GM12878 (cell line): ENCODE data around the gene LGI1. TPM values are rescaled to one million over a fixed set of nuclear protein-coding genes. Genes with fewer than 3 reads are reported as not detected.

Experiments
- ATAC-seq: fragments of 200-7000 bp; cut with Tn5 transposase; 3 replicates; pipeline ENCODE4 v1.9.1; 2020; ENCODE audit warnings: mild to moderate bottlenecking, moderate library complexity
- BruUV-seq: library from RNA; stranded (reverse); fragments of 400-500 nt; replicated peaks from 2 replicates; lab custom pipeline; 2021; lab: Mats Ljungman, UMichigan
- CTCF ChIA-PET: fragments of 300-600 bp; sonication (Branson Sonifier 250); formaldehyde crosslinking; extraction: SDS; loops from one replicate; lab custom pipeline; 2021; ENCODE audit warnings: inconsistent platforms; lab: Yijun Ruan, JAX
- POLR2A ChIA-PET: fragments of 350-600 bp; formaldehyde crosslinking; extraction: SDS; loops from one replicate; lab custom pipeline; 2021; ENCODE audit warnings: inconsistent platforms; lab: Charles Lee
- RAD21 ChIA-PET: fragments of 300-600 bp; sonication (Branson Sonifier 250); formaldehyde crosslinking; loops from one replicate; lab custom pipeline; 2023; ENCODE audit warnings: antibody characterized with exemption; ENCODE audit not compliant: unreplicated experiment; lab: Charles Lee
- SMC1A ChIA-PET: fragments of 300-600 bp; sonication (Branson Sonifier 250); formaldehyde crosslinking; loops from one replicate; lab custom pipeline; 2023; ENCODE audit not compliant: unreplicated experiment, uncharacterized antibody; lab: Charles Lee
- DNase-seq: peaks from one replicate; pipeline ENCODE4 v3.0.0-alpha.2; 2011; ENCODE audit warnings: low read depth, low spot score
- FAIRE-seq: peaks from 3 replicates; lab custom pipeline; 2011; peaks lifted over from hg19 to GRCh38; lab: Jason Lieb, UNC
- H2AFZ ChIP-seq: 2 replicates; pipeline ENCODE4 v1.6.0; 2011; ENCODE audit warnings: low read depth, low read length, control low read depth; ENCODE audit not compliant: control insufficient read depth
- H3K27ac ChIP-seq: 2 replicates; pipeline ENCODE4 v1.5.1; 2011; ENCODE audit warnings: control low read depth; ENCODE audit not compliant: control insufficient read depth, insufficient read depth
- H3K27me3 ChIP-seq, 2 experiments: replicated peaks in 1 of 2; 2 replicates each; pipeline versions ENCODE4 v1.6.0 to v1.6.1; 2011; ENCODE audit warnings: low read length in 1 of 2; ENCODE audit not compliant: control insufficient read depth in 2 of 2, insufficient read depth in 2 of 2
- H3K36me3 ChIP-seq, 2 experiments: 2 replicates each; pipeline ENCODE4 v1.5.1; 2011; ENCODE audit warnings: low read length in 1 of 2; ENCODE audit not compliant: control insufficient read depth in 2 of 2, insufficient read depth in 2 of 2
- H3K4me1 ChIP-seq: 2 replicates; pipeline ENCODE4 v1.6.1; 2011; ENCODE audit warnings: mild to moderate bottlenecking, low read length, moderate library complexity, mixed read lengths; ENCODE audit not compliant: control insufficient read depth, insufficient read depth
- H3K4me2 ChIP-seq: 2 replicates; pipeline ENCODE4 v1.6.0; 2011; ENCODE audit warnings: control low read depth; ENCODE audit not compliant: control insufficient read depth, insufficient read depth
- H3K4me3 ChIP-seq: fragments of 200-600 bp; sonication (generic); 2 replicates; pipeline ENCODE4 v1.5.1; 2016
- H3K79me2 ChIP-seq: 2 replicates; pipeline ENCODE4 v1.6.0; 2011; ENCODE audit warnings: low read length; ENCODE audit not compliant: control insufficient read depth, insufficient read depth
- H3K9ac ChIP-seq: 2 replicates; pipeline ENCODE4 v1.8.0; 2011; ENCODE audit warnings: low read length, control low read depth, mixed read lengths; ENCODE audit not compliant: control insufficient read depth, insufficient read depth
- H3K9me3 ChIP-seq: replicated peaks from 3 replicates; pipeline ENCODE4 v1.5.1; 2011; ENCODE audit warnings: mild to moderate bottlenecking, low read length; ENCODE audit not compliant: control insufficient read depth, insufficient read depth
- H4K20me1 ChIP-seq: 2 replicates; pipeline ENCODE4 v1.6.0; 2011; ENCODE audit not compliant: control insufficient read depth, insufficient read depth
- CHD4 ChIP-seq: fragments of 200-600 bp; sonication (generic); IDR thresholded peaks from 2 replicates; pipeline ENCODE4 v1.6.1; 2016; ENCODE audit warnings: mild to moderate bottlenecking
- EGR1 ChIP-seq, 2 experiments: IDR thresholded peaks; 1 replicate in 1 of 2; 2 replicates in 1 of 2; pipeline ENCODE4 v1.6.1; 2011 to 2012; ENCODE audit warnings: low read depth in 2 of 2, low read length in 2 of 2, borderline replicate concordance in 1 of 2, mild to moderate bottlenecking in 1 of 2, moderate library complexity in 1 of 2
- ESRRA ChIP-seq: IDR thresholded peaks from 2 replicates; pipeline ENCODE4 v1.6.1; 2012; ENCODE audit warnings: mild to moderate bottlenecking, low read length, improper control_type of control experiment
- KAT2A ChIP-seq: conservative IDR thresholded peaks from 2 replicates; pipeline ENCODE4 v1.6.1; 2011; ENCODE audit warnings: low read depth, low read length; ENCODE audit not compliant: control insufficient read depth
- MTA2 ChIP-seq: fragments of 450-650 bp; IDR thresholded peaks from 2 replicates; pipeline ENCODE4 v1.6.1; 2016; ENCODE audit warnings: low read depth, mild to moderate bottlenecking, moderate library complexity
- NR2C1 ChIP-seq: fragments of 450-650 bp; IDR thresholded peaks from 2 replicates; pipeline ENCODE4 v1.6.1; 2017; ENCODE audit warnings: antibody characterized with exemption, mild to moderate bottlenecking, moderate library complexity
- POLR2AphosphoS2 ChIP-seq: IDR thresholded peaks from 2 replicates; pipeline ENCODE4 v1.6.1; 2011; ENCODE audit warnings: low read depth, mild to moderate bottlenecking, low read length, improper control_type of control experiment, moderate library complexity
- RBBP5 ChIP-seq: fragments of 200-600 bp; sonication (generic); conservative IDR thresholded peaks from 2 replicates; pipeline ENCODE4 v1.6.1; 2016
- SIX5 ChIP-seq: IDR thresholded peaks from 2 replicates; pipeline ENCODE4 v1.6.1; 2011; ENCODE audit warnings: mild to moderate bottlenecking, low read depth, low read length, moderate library complexity; ENCODE audit not compliant: severe bottlenecking
- SMARCA5 ChIP-seq: fragments of 450-650 bp; IDR thresholded peaks from 2 replicates; pipeline ENCODE4 v1.6.1; 2017; ENCODE audit warnings: mild to moderate bottlenecking
- ZNF24 ChIP-seq: fragments of 450-650 bp; IDR thresholded peaks from 2 replicates; pipeline ENCODE4 v1.6.1; 2017; ENCODE audit warnings: antibody characterized with exemption, mild to moderate bottlenecking
- WGBS: methylation state at CpG from one replicate; pipeline ENCODE4 v1.1.6; 2016; ENCODE audit warnings: low lambda C conversion rate; ENCODE audit not compliant: insufficient replicate concordance, insufficient coverage; ENCODE audit errors: missing lambda C conversion rate; 5-methylcytosine and 5-hydroxymethylcytosine counted together
- in situ Hi-C: fragments of 300-500 bp; cut with MboI; formaldehyde crosslinking; loops from 9 replicates; pipeline ENCODE4 v1.14.3; 2018; ENCODE audit warnings: mixed read lengths
- intact Hi-C: fragments of 100-400 bp; cut with micrococcal nuclease; formaldehyde crosslinking; loops from one replicate; pipeline ENCODE4 v1.14.2; 2022; ENCODE audit not compliant: unreplicated experiment
- polyA plus RNA-seq, 11 experiments: library from polyadenylated mRNA; depleted of rRNA in 4 of 11; unstranded in 6 of 11; stranded (reverse) in 5 of 11; fragments of >200 nt; fragmentation: Nextera tagmentation in 4 of 11; fragmentation: Illumina TruSeq in 1 of 11; extraction: Ambion mirVana in 4 of 11; extraction: Trizol in 1 of 11; gene quantifications; 1 replicate in 1 of 11; 2 replicates in 10 of 11; pipeline versions ENCODE4 v1.2.1 to v1.2.3, GENCODE V29; 2011 to 2016; ENCODE audit warnings: inconsistent platforms in 2 of 11, missing spikeins in 2 of 11, low read depth in 1 of 11
- total RNA-seq, 4 experiments: library from RNA; depleted of rRNA in 3 of 4; stranded (reverse); fragments of >200 nt in 3 of 4; fragmentation: Illumina TruSeq in 1 of 4; extraction: Trizol in 1 of 4; gene quantifications; 2 replicates each; pipeline versions ENCODE4 v1.2.1 to v1.2.3, GENCODE V29; 2013 to 2021
- TF ChIP-seq, protein P1 (sequence below): fragments of 450-650 bp; IDR thresholded peaks from 2 replicates; pipeline ENCODE4 v1.6.1; 2018; ENCODE audit warnings: borderline replicate concordance, mild to moderate bottlenecking; ENCODE audit not compliant: partially characterized antibody

Gene LGI1
- total and polyA plus RNA-seq, 10 of the 15 experiments (the other 5 are each of a cell fraction or from before 2014, with no cell fraction given) = not detected

DNA sequence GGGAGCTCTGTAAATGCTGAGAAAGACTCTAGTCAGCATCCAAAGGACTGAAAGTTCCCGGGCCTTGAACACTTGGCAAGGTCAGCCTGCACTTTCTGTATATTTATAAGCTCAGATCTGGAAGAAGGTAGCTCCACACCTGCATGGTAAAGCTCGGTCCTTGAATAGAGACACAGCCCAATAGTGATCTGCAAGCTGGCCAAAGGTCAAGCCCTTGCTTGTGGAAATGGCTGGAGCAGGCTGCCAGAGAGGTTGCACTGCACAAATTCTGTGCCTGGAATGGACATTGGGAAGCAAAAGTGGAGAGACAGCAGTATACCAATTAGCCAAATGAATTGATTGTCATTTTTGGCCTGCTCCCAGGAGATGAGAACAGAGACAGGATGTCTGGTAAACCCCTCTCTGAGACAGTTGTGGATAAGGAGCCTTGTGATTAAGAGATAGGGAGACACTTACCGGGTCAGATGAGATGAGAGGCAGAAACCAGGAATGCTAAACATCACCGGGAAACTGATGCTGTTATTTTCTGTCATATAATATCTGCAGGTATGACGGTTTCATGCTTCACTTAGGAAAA is 47.3 kb upstream of the LGI1 start:
- Histone ChIP-seq H3K79me2 (no peaks in the 10 kb centered on the region), H3K9ac (no peak overlapping the region), H3K9me3 (no peaks in the 10 kb centered on the region), H4K20me1 (no peaks in the 10 kb centered on the region), H3K4me2 (no peak overlapping the region), H3K4me3 (no peak overlapping the region), H3K36me3 (no peaks in the 10 kb centered on the region), H3K27me3 (no peaks in the 10 kb centered on the region), H3K4me1 (peaks cover 5% of the 10 kb centered on the region; the same call in 1 of the 2 replicates), H2AFZ (no peak overlapping the region), H3K27ac (no peak overlapping the region)
- ChIA-PET RAD21 (no interaction called here), SMC1A (interaction anchor here (0.6 kb wide), 1 partner anchor 105 kb away, joined by 3 read pairs; no protein-coding TSS in a partner anchor), POLR2A (no interaction called here), CTCF (interaction anchor here (0.8 kb wide), 1 partner anchor 8 kb away, joined by 3 read pairs; the partner anchor contains the start of gene FRA10AC1)
- TF ChIP-seq SIX5 (no peak), NR2C1 (no peak), CHD4 (no peak), SMARCA5 (no peak), EGR1 (IDR thresholded peaks at IDR 0.05; ENCODE audit: borderline replicate concordance in 1 of 2, low read depth in 2 of 2, low read length in 2 of 2) (no peak), RBBP5 (no peak), ZNF24 (no peak), MTA2 (no peak), KAT2A (no peak), POLR2AphosphoS2 (no peak), ESRRA (no peak)
- TF ChIP-seq, protein P1, sequence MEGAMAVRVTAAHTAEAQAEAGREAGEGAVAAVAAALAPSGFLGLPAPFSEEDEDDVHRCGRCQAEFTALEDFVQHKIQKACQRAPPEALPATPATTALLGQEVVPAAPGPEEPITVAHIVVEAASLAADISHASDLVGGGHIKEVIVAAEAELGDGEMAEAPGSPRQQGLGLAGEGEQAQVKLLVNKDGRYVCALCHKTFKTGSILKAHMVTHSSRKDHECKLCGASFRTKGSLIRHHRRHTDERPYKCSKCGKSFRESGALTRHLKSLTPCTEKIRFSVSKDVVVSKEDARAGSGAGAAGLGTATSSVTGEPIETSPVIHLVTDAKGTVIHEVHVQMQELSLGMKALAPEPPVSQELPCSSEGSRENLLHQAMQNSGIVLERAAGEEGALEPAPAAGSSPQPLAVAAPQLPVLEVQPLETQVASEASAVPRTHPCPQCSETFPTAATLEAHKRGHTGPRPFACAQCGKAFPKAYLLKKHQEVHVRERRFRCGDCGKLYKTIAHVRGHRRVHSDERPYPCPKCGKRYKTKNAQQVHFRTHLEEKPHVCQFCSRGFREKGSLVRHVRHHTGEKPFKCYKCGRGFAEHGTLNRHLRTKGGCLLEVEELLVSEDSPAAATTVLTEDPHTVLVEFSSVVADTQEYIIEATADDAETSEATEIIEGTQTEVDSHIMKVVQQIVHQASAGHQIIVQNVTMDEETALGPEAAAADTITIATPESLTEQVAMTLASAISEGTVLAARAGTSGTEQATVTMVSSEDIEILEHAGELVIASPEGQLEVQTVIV = no peak
- WGBS = 78% methylated on average over 5 of the region's 5 CpGs
- no TSS peak for BruUV-seq
- ATAC-seq = no peak
- intact Hi-C loops (no loop called here), in situ Hi-C loops (no loop called here)
- no peak for FAIRE-seq
- no peak for DNase-seq
